Measurements from ENCODE around the gene CEL. TPM values are rescaled to one million over a fixed set of nuclear protein-coding genes. Genes with fewer than 3 reads are reported as not detected.

Gene CEL
- total RNA-seq, 1 donor from 2014 or later: 3.4 TPM

GRCh38 chr9:133106511-133107244 lies 44.9 kb downstream of the CEL start:
- no peaks in the 10 kb centered on the region for H3K9me3 ChIP-seq (ENCODE audit: insufficient read depth, low read depth, low read length)
- no peak overlapping the region for H3K27ac Mint-ChIP-seq (ENCODE audit: unreplicated experiment)
- peaks cover 8% of the 10 kb centered on the region for H3K36me3 ChIP-seq (ENCODE audit: insufficient read depth, low read length)
- H3K27me3 ChIP-seq (ENCODE audit: insufficient read depth, low read length): no peaks in the 10 kb centered on the region
- H3K4me3 Mint-ChIP-seq (ENCODE audit: unreplicated experiment): no peak overlapping the region
- FAIRE-seq (no peak), DNase-seq (ENCODE audit: low read depth) (no peak)
- H2AFZ ChIP-seq (ENCODE audit: low read depth, low read length): no peak overlapping the region
- peaks cover 1% of the 10 kb centered on the region for H3K79me2 ChIP-seq (ENCODE audit: insufficient read depth, low read length)
- no peaks in the 10 kb centered on the region for H3K27me3 Mint-ChIP-seq (ENCODE audit: low read depth, unreplicated experiment)
- H3K4me3 ChIP-seq (ENCODE audit: insufficient read depth, low read depth, low read length): no peak overlapping the region
- TF ChIP-seq EZH2 (IDR thresholded peaks at IDR 0.05; ENCODE audit: insufficient read depth, low read length) (no peak), CTCF (IDR thresholded peaks at IDR 0.05; ENCODE audit: insufficient read depth, low read depth, low read length) (no peak)
- H3K4me1 ChIP-seq (ENCODE audit: insufficient read depth, low read length): no peaks in the 10 kb centered on the region
- no peak overlapping the region for H3K27ac ChIP-seq (ENCODE audit: low read depth, low read length)
- H3K4me2 ChIP-seq (ENCODE audit: low read length): no peak overlapping the region
- peaks cover 37% of the 10 kb centered on the region for H4K20me1 ChIP-seq (ENCODE audit: insufficient read depth, low read length)
- H3K9ac ChIP-seq (ENCODE audit: low read length): no peak overlapping the region
- peaks cover 18% of the 10 kb centered on the region for H3K36me3 Mint-ChIP-seq (ENCODE audit: low read depth, unreplicated experiment)
- no peaks in the 10 kb centered on the region for H3K4me1 Mint-ChIP-seq (ENCODE audit: low read depth, unreplicated experiment)
- no peaks in the 10 kb centered on the region for H3K9me3 Mint-ChIP-seq (ENCODE audit: unreplicated experiment)

GRCh38 chr9:133107245-133107722 lies 45.5 kb downstream of the CEL start:
- Histone ChIP-seq H4K20me1 (ENCODE audit: insufficient read depth, low read length) (peaks cover 44% of the 10 kb centered on the region), H3K4me3 (ENCODE audit: insufficient read depth, low read depth, low read length) (no peak overlapping the region), H3K4me1 (ENCODE audit: insufficient read depth, low read length) (no peaks in the 10 kb centered on the region), H3K9me3 (ENCODE audit: insufficient read depth, low read depth, low read length) (no peaks in the 10 kb centered on the region), H3K4me2 (ENCODE audit: low read length) (no peak overlapping the region), H3K9ac (ENCODE audit: low read length) (no peak overlapping the region), H3K27ac (ENCODE audit: low read depth, low read length) (no peak overlapping the region), H3K36me3 (ENCODE audit: insufficient read depth, low read length) (peaks cover 4% of the 10 kb centered on the region), H3K27me3 (ENCODE audit: insufficient read depth, low read length) (no peaks in the 10 kb centered on the region), H3K79me2 (ENCODE audit: insufficient read depth, low read length) (peaks cover 8% of the 10 kb centered on the region), H2AFZ (ENCODE audit: low read depth, low read length) (no peak overlapping the region)
- DNase-seq (ENCODE audit: low read depth) (no peak), FAIRE-seq (no peak)
- no peak for TF ChIP-seq EZH2 (IDR thresholded peaks at IDR 0.05; ENCODE audit: insufficient read depth, low read length)
- TF ChIP-seq CTCF (IDR thresholded peaks at IDR 0.05; ENCODE audit: insufficient read depth, low read depth, low read length): no peak
- no peak overlapping the region for H3K4me3 Mint-ChIP-seq (ENCODE audit: unreplicated experiment)
- H3K4me1 Mint-ChIP-seq (ENCODE audit: low read depth, unreplicated experiment): no peaks in the 10 kb centered on the region
- H3K27ac Mint-ChIP-seq (ENCODE audit: unreplicated experiment): no peak overlapping the region
- H3K9me3 Mint-ChIP-seq (ENCODE audit: unreplicated experiment): no peaks in the 10 kb centered on the region
- H3K27me3 Mint-ChIP-seq (ENCODE audit: low read depth, unreplicated experiment): no peaks in the 10 kb centered on the region
- peaks cover 18% of the 10 kb centered on the region for H3K36me3 Mint-ChIP-seq (ENCODE audit: low read depth, unreplicated experiment)
